ENCODE measurements around the gene CTNNBIP1. TPM values are rescaled to one million over a fixed set of nuclear protein-coding genes. Genes with fewer than 3 reads are reported as not detected.

Gene CTNNBIP1
- polyA plus RNA-seq, 1 donor, result 63.1 TPM

- no peak for DNase-seq (ENCODE audit: low read depth)
Measured at GRCh38 chr1:9904596-9904995, 5.5 kb downstream of the CTNNBIP1 start.

GRCh38 chr1:9903801-9904527 is 6.1 kb downstream of the CTNNBIP1 start:
- DNase-seq (ENCODE audit: low read depth), result no peak

DNA sequence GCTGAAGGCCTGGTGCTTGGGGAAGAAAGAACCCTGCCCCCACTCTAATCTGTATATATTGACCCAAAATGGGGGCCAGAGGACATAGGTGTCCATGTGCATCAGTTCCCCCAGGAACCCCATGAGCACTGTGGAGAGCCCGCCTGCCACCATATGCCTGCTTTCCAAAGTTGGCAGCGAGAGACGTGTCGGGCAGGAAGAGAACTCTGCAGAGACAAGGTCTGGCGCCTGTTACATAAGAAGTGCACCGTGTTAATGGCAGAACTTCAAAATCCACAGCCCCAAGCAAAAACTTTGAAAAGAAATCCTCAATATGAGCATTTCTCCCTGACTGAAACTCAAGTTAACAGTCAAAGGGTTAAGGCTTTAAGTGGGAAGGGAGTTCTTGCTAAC is 8.0 kb downstream of the CTNNBIP1 start:
- no peak for DNase-seq (ENCODE audit: low read depth)

DNA sequence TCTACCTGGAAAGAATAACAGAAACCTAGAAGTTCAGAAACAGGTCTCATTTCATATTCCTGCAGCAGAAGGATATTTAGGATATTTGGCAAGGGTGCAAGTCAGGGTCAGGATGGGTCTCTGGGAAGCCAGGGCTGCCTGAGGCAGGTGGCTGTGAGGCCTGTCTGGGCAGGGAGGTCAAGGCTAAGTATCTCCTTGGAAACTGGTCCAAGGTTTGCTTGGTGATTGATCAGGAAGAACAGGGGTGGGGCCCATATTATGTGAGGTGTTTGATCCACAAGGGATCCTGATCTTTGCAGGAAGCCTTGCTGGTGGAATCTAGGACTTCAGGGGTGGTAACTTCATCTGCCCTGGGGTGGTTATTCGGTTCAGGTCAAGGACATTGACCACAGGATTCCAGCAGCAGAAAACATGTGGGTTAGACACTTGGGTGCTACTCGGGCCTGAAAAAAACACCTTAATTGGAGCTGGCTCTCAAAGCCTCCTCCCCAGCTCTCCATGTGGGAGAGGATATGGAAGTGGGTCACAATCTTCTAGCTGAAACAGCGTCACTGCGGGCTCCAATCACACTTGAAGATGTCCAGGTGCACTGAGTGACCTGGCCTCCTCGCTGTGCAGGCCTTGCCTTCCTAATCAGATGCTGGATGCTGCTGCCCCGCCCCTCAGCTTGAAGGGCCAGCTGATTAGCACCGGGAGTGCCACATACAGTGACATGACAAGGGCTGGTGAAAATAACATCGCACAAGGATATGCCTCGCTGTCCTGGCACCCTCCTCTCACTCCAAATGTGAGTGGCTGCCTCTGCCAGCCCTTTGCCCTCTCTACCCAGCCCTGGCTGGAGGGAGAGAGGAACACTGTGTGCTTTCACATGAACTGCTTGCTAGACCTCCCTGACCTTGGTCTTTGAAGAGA is 8.7 kb downstream of the CTNNBIP1 start:
- DNase-seq (ENCODE audit: low read depth), result no peak

DNA sequence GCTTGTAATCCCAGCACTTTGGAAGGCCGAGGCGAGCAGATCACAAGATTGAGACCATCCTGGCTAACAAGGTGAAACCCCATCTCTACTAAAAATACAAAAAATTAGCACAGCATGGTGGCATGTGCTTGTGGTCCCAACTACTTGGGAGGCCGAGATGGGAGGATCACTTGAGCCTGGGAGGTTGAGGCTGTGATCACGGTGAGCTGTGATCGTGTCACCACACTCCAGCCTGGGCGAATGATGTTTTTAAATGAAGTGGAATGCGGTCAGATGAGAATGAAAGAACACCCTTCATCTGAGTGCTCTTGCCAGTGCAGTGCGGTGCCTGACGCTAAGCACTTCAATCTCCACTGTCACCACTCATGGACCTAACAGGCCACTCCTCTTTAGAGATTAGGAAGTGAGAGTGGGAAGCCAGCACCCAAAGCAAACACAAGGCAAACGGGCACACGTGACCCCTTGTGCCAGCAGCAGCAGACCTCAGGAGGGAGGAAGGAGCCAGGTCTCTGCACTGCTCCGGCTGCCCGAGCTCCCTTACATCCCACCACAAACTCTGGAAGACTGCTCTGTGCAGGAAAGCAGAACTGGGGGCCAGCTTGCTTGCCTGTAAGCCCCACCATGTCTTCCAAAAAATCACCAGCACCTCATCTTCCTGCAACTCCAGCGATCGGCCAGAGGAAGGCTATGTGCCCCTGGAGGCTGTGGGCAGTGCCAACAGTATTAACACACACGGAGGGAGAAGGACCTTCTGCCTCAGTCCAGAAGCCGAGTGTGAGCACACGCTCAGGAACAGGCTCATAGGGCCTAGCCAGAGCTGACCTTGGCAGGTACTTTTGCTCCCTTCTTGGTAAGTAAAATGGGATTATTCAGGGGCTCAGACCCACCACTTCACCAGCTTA is 9.7 kb downstream of the CTNNBIP1 start:
- no peak for DNase-seq (ENCODE audit: low read depth)

GRCh38 chr1:9894115-9894514 is 16.0 kb downstream of the CTNNBIP1 start:
- no peak for DNase-seq (ENCODE audit: low read depth)

GRCh38 chr1:9892563-9893528 is 17.2 kb downstream of the CTNNBIP1 start:
- DNase-seq (ENCODE audit: low read depth), result no peak

GRCh38 chr1:9891207-9891606 is 18.9 kb downstream of the CTNNBIP1 start:
- DNase-seq (ENCODE audit: low read depth), result no peak

DNA sequence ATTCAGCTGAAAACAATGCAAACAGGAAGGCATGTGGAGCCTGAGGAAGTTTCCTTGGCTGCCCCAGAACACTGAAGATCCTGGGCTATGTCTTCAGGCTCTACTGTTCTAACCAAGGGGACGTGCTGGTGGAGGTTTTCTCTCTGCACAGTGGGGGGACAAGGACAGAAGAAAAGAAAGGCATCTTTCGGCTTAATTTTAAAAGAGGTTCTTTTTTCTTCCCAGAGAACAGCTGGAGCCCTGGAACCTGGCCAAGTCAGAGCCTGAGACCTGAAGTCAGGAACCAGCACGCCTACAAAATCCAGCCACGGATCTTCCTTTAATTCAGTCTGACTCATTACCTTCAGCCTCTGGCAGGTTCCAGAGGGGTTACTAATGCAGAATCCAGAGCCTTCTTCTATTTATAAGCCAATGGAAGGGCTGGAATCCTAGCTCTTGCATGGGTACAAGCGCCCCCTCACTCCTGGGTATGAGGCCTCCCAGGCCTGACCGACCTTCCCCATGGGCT is 19.8 kb downstream of the CTNNBIP1 start:
- DNase-seq (ENCODE audit: low read depth), result no peak

GRCh38 chr1:9889411-9889810 is 20.7 kb downstream of the CTNNBIP1 start:
- no peak for DNase-seq (ENCODE audit: low read depth)

- DNase-seq (ENCODE audit: low read depth), result no peak
Measured at GRCh38 chr1:9888886-9889285, 21.2 kb downstream of the CTNNBIP1 start.

DNA sequence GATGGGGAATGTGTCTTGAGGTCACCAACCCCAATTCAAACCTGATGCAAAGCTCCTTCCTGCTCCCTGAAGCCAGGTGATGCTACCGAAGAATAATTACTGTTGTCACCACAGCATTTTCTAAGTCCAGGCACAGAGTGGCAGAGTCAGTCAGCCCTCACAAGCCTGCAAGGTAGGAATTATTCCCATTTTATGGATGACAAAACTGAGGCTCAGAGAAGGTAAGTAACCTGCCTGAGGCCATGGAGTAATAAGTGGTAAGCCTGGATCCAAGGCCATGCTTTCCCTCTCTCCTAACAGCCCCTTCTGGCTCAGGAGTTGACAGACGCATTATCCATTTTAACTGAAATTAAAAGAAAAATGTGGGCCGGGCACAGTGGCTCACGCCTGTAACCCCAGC is 23.0 kb downstream of the CTNNBIP1 start:
- no peak for DNase-seq (ENCODE audit: low read depth)

GRCh38 chr1:9886092-9886742 is 23.9 kb downstream of the CTNNBIP1 start:
- no peak for DNase-seq (ENCODE audit: low read depth)

GRCh38 chr1:9884805-9885204 is 25.3 kb downstream of the CTNNBIP1 start:
- no peak for DNase-seq (ENCODE audit: low read depth)

DNA sequence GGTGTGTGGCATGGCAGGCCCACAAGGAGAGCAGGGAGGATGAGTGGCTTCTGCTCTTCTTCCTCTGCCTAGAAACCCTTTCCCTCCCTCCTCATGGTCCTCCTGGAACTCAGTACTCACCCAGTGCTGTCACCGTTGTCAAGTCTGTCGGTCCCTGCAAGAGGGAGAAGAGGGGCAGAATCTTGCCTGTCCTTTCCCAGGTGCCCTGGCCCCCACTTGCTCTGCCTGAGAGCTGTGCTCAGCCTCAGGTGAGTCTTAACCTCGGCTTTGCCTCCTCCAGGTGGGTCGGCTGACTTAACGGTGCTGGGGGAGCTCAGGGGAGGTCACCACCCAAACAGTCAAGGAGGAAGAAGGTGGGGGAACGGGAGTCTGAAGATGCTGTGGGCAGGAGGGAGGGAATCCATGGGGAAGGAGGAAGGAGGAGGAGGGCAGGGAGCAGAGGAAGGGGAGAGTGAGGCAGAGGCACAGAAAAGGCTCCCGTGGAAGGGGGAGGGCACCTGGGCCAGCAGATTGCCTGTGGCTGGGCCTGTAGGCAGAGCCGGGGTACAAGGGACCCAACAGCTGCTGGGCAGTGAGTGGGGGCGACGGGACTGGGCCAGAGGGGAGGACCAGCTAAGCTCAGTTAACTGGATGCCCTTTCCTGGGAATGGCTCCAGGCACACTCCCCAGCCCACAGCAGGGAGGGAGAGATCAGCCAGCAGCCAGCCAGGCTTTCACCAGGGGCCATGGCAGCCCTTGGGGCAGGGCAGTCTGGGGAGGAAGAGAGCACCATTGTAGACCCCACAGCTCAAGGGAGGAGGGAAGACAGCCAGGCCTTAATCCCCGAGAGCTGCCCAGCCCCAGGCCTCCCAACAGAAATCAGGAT is 26.3 kb downstream of the CTNNBIP1 start:
- no peak for DNase-seq (ENCODE audit: low read depth)

DNA sequence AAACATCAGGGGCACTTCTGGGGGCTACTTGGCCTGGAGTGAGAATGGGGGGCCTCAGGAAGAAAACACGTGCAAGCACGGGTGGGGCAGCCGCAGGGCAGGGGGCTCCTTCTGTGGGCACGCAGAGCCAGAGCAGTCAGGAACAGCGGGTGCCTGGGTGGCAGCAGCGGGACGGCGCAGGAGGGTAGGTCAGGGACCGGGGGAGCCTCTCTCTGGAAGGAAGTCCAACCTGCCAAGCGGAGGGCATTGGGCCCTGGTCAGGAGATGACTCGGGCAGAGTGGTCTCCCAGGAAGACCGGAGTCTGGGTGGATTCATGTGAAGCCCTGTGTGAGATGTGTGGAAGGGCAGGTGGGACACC is 27.1 kb downstream of the CTNNBIP1 start:
- DNase-seq (ENCODE audit: low read depth), result no peak

DNA sequence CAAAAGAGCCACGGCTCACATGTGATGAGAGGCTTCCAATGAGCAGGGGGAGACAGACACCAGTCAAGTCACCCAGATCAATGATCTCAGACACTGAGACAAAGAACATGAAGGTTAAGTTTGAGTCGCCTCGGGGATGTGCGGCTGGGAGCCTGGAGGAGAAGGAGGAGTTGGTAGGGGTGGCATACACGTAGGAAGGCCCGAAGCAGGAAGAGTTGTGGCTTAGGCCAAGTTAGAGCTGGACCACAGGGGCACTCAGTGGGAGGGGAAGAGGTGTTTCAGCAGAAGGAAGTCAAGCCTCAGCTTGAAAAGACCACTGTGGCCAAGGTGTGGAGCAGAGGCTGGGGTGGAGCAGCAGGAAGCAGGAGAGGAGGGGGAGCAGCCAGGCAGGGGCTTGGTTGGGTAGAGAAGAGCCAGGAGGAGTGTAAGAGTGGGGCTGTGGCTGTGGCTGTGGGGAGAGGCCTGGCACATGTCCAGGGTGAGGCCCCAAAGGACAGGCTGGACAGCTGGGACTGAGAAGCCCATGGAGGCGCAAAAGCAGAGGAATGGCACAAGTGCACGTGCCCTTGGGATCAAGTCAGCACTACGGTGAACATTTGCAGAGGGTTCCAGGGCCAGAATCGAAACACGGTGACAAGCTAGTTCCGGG is 27.6 kb downstream of the CTNNBIP1 start:
- DNase-seq (ENCODE audit: low read depth), result no peak

GRCh38 chr1:9881838-9882249 is 28.2 kb downstream of the CTNNBIP1 start:
- no peak for DNase-seq (ENCODE audit: low read depth)

GRCh38 chr1:9878404-9878803 is 31.7 kb downstream of the CTNNBIP1 start:
- DNase-seq (ENCODE audit: low read depth), result no peak
